Measurements from ENCODE around the gene MPP2.

Gene MPP2

DNA sequence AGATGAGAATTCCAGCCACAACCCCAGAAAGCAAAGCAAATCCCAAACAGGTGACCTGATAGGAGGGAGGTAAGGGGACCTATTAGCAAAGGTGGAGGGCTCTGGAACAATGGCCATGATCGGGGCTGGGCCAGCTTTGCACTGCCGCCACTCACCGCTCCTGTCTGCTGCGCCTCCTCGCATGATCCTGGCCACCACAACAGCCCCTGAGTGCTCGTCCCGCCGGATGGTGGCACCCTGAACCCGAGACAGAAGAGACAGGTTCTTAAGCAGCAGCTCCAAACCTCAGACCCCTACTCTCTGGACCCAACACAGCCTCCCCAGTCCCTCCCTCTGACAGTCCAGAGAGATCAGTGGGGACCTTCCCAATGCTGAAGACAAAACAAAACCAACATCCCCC is 79.7 kb downstream of the MPP2 start:
- H3K4me1 ChIP-seq (ENCODE audit: low read depth, poor library complexity, severe bottlenecking): peaks cover 11% of the 10 kb centered on the region
- TF ChIP-seq, protein P1, sequence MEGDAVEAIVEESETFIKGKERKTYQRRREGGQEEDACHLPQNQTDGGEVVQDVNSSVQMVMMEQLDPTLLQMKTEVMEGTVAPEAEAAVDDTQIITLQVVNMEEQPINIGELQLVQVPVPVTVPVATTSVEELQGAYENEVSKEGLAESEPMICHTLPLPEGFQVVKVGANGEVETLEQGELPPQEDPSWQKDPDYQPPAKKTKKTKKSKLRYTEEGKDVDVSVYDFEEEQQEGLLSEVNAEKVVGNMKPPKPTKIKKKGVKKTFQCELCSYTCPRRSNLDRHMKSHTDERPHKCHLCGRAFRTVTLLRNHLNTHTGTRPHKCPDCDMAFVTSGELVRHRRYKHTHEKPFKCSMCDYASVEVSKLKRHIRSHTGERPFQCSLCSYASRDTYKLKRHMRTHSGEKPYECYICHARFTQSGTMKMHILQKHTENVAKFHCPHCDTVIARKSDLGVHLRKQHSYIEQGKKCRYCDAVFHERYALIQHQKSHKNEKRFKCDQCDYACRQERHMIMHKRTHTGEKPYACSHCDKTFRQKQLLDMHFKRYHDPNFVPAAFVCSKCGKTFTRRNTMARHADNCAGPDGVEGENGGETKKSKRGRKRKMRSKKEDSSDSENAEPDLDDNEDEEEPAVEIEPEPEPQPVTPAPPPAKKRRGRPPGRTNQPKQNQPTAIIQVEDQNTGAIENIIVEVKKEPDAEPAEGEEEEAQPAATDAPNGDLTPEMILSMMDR (conservative IDR thresholded peaks at IDR 0.05; ENCODE audit: low read depth, low read length): no peak
- no peak overlapping the region for H3K4me2 ChIP-seq
- H2AFZ ChIP-seq (ENCODE audit: low read depth): no peak overlapping the region
- H3K36me3 ChIP-seq (ENCODE audit: insufficient read depth): no peaks in the 10 kb centered on the region
- no peak overlapping the region for H3K9ac ChIP-seq
- H4K20me1 ChIP-seq (ENCODE audit: insufficient read depth): no peaks in the 10 kb centered on the region
- no peak overlapping the region for H3K4me3 ChIP-seq (IDR thresholded peaks at IDR 0.05; ENCODE audit: insufficient read depth, low read depth, low read length)
- no peaks in the 10 kb centered on the region for H3K79me2 ChIP-seq (ENCODE audit: insufficient read depth, low read depth)
- no peaks in the 10 kb centered on the region for H3K27me3 ChIP-seq (ENCODE audit: insufficient read depth, low read depth)
- H3K27ac ChIP-seq: no peak overlapping the region

DNA sequence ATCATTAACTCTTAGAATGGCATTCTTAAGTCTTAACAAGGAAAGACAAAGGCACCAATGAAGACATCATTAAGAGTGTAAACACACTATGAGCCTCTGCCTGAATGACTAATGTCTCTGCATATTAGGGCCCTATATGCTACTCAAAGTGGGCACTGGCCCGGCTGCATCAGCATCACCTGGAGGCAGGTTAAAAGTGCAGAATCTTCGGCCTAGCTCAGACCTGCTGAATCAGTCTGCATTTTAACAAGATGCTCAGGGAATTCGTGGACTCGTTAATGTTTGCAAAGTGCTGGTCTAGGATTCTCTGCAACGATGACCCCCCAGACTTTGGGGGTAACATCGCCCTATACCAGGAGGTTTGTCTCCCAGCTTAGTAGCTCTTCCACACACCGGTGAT is 81.1 kb downstream of the MPP2 start:
- no peaks in the 10 kb centered on the region for H3K36me3 ChIP-seq (ENCODE audit: insufficient read depth)
- TF ChIP-seq, protein P1 (conservative IDR thresholded peaks at IDR 0.05; ENCODE audit: low read depth, low read length): no peak
- H3K9ac ChIP-seq: no peak overlapping the region

GRCh38 chr17:43825567-43825966 is 81.8 kb downstream of the MPP2 start:
- no peak overlapping the region for H3K4me2 ChIP-seq
- no peaks in the 10 kb centered on the region for H3K79me2 ChIP-seq (ENCODE audit: insufficient read depth, low read depth)
- no peaks in the 10 kb centered on the region for H3K27me3 ChIP-seq (ENCODE audit: insufficient read depth, low read depth)
- TF ChIP-seq, protein P1 (conservative IDR thresholded peaks at IDR 0.05; ENCODE audit: low read depth, low read length): no peak
- no peak overlapping the region for H3K9ac ChIP-seq
- H3K4me1 ChIP-seq (ENCODE audit: low read depth, poor library complexity, severe bottlenecking): peaks cover 2% of the 10 kb centered on the region
- H3K27ac ChIP-seq: no peak overlapping the region
- H4K20me1 ChIP-seq (ENCODE audit: insufficient read depth): no peaks in the 10 kb centered on the region
- H3K36me3 ChIP-seq (ENCODE audit: insufficient read depth): no peaks in the 10 kb centered on the region
- H2AFZ ChIP-seq (ENCODE audit: low read depth): no peak overlapping the region
- no peak overlapping the region for H3K4me3 ChIP-seq (IDR thresholded peaks at IDR 0.05; ENCODE audit: insufficient read depth, low read depth, low read length)

More for the DNA sequence above, 81.1 kb downstream of the MPP2 start:
- Histone ChIP-seq H3K27me3 (ENCODE audit: insufficient read depth, low read depth) (no peaks in the 10 kb centered on the region), H3K79me2 (ENCODE audit: insufficient read depth, low read depth) (no peaks in the 10 kb centered on the region), H3K27ac (no peak overlapping the region), H3K4me3 (IDR thresholded peaks at IDR 0.05; ENCODE audit: insufficient read depth, low read depth, low read length) (no peak overlapping the region), H3K4me1 (ENCODE audit: low read depth, poor library complexity, severe bottlenecking) (peaks cover 8% of the 10 kb centered on the region), H4K20me1 (ENCODE audit: insufficient read depth) (no peaks in the 10 kb centered on the region), H3K4me2 (no peak overlapping the region), H2AFZ (ENCODE audit: low read depth) (no peak overlapping the region)
